GM19035 (cell line): ENCODE data around the gene TMEM178A.

Experiments used
- ATAC-seq: cut with Tn5 transposase; IDR thresholded peaks from one replicate; pipeline ENCODE4 v1.9.1; 2021; ENCODE audit not compliant: unreplicated experiment

The TMEM178A gene

GRCh38 chr2:39708003-39708402, 42.3 kb downstream of the TMEM178A start:
- ATAC-seq, result no peak

GRCh38 chr2:39710807-39711206, 45.1 kb downstream of the TMEM178A start:
- no peak for ATAC-seq

GRCh38 chr2:39712953-39713352, 47.2 kb downstream of the TMEM178A start:
- ATAC-seq, result no peak

GRCh38 chr2:39715095-39715494, 49.4 kb downstream of the TMEM178A start:
- ATAC-seq, result no peak

- ATAC-seq, result no peak
These were observed 50.1 kb downstream of the TMEM178A start for GRCh38 chr2:39715822-39716221.

GRCh38 chr2:39717067-39717466, 51.4 kb downstream of the TMEM178A start:
- ATAC-seq, result no peak

- ATAC-seq, result no peak
These were observed 52.8 kb downstream of the TMEM178A start for GRCh38 chr2:39718483-39718882.

- no peak for ATAC-seq
These were observed 53.6 kb downstream of the TMEM178A start for GRCh38 chr2:39719317-39719716.

- no peak for ATAC-seq
These were observed 55.3 kb downstream of the TMEM178A start for GRCh38 chr2:39720970-39721369.

GRCh38 chr2:39723497-39723896, 57.8 kb downstream of the TMEM178A start:
- ATAC-seq, result no peak

- ATAC-seq, result no peak
These were observed 58.5 kb downstream of the TMEM178A start for GRCh38 chr2:39723946-39724827.

- no peak for ATAC-seq
These were observed 59.1 kb downstream of the TMEM178A start for GRCh38 chr2:39724828-39725144.

GRCh38 chr2:39725401-39725800, 59.7 kb downstream of the TMEM178A start:
- no peak for ATAC-seq

- peak; percentile 56 for ATAC-seq
These were observed 62.4 kb downstream of the TMEM178A start for GRCh38 chr2:39728085-39728484.

GRCh38 chr2:39728941-39729351, 63.2 kb downstream of the TMEM178A start:
- ATAC-seq, result peak; percentile 43

GRCh38 chr2:39730276-39730675, 64.6 kb downstream of the TMEM178A start:
- no peak for ATAC-seq

- ATAC-seq, result peak; percentile 52
These were observed 65.1 kb downstream of the TMEM178A start for GRCh38 chr2:39730685-39731302.

GRCh38 chr2:39731546-39731945, 65.8 kb downstream of the TMEM178A start:
- no peak for ATAC-seq

GRCh38 chr2:39732482-39732881, 66.8 kb downstream of the TMEM178A start:
- ATAC-seq, result no peak

- no peak for ATAC-seq
These were observed 67.5 kb downstream of the TMEM178A start for GRCh38 chr2:39733070-39733674.

GRCh38 chr2:39734445-39734844, 68.7 kb downstream of the TMEM178A start:
- ATAC-seq, result no peak

GRCh38 chr2:39735648-39736047, 69.9 kb downstream of the TMEM178A start:
- no peak for ATAC-seq
